H1 (cell line): ENCODE data around the gene TOMM22. TPM values are rescaled to one million over a fixed set of nuclear protein-coding genes. Genes with fewer than 3 reads are reported as not detected.

Source experiments
- CTCF ChIA-PET: fragments of 300-600 bp; sonication (Branson Sonifier 250); formaldehyde crosslinking; loops from one replicate; lab custom pipeline; 2021; ENCODE audit not compliant: partially characterized antibody; lab: Charles Lee
- POLR2A ChIA-PET: fragments of 300-600 bp; sonication (Branson Sonifier 250); formaldehyde crosslinking; loops from one replicate; lab custom pipeline; 2021; ENCODE audit warnings: inconsistent platforms; ENCODE audit not compliant: partially characterized antibody; lab: Charles Lee
- DNase-seq, 2 experiments: peaks; one replicate each; pipeline versions ENCODE4 v3.0.0 to v3.0.0-alpha.2; 2010 to 2022; ENCODE audit warnings: low spot score in 2 of 2, low read depth in 1 of 2, mixed read lengths in 1 of 2
- FAIRE-seq: peaks from 2 replicates; lab custom pipeline; 2011; peaks lifted over from hg19 to GRCh38; lab: Jason Lieb, UNC
- H2AFZ ChIP-seq: 2 replicates; pipeline ENCODE4 v1.8.1; 2012; ENCODE audit warnings: low read length, inconsistent platforms
- H2AK5ac ChIP-seq: 2 replicates; pipeline ENCODE4 v1.6.1; 2013; ENCODE audit warnings: low read depth, low read length
- H2BK120ac ChIP-seq: replicated peaks from 2 replicates; pipeline ENCODE3; 2013; ENCODE audit warnings: low read depth, low read length, inconsistent platforms
- H2BK12ac ChIP-seq: 2 replicates; pipeline ENCODE4 v1.6.1; 2013; ENCODE audit warnings: low read depth, low read length
- H2BK15ac ChIP-seq: 2 replicates; pipeline ENCODE4 v1.6.1; 2013; ENCODE audit warnings: low read length
- H2BK20ac ChIP-seq: 2 replicates; pipeline ENCODE4 v1.6.1; 2013; ENCODE audit warnings: low read length
- H2BK5ac ChIP-seq: 2 replicates; pipeline ENCODE4 v1.6.1; 2013; ENCODE audit warnings: low read depth, low read length
- H3K14ac ChIP-seq: 2 replicates; pipeline ENCODE4 v1.6.1; 2013; ENCODE audit warnings: inconsistent platforms; ENCODE audit not compliant: insufficient read length
- H3K18ac ChIP-seq: 2 replicates; pipeline ENCODE4 v1.6.1; 2013; ENCODE audit warnings: low read length; ENCODE audit errors: extremely low read depth
- H3K23ac ChIP-seq: 2 replicates; pipeline ENCODE4 v1.6.1; 2013; ENCODE audit warnings: inconsistent platforms; ENCODE audit not compliant: insufficient read length
- H3K23me2 ChIP-seq: 2 replicates; pipeline ENCODE4 v1.6.1; 2013; ENCODE audit warnings: low read depth, low read length
- H3K27ac ChIP-seq: 2 replicates; pipeline ENCODE4 v1.6.1; 2011; ENCODE audit warnings: low read depth, low read length, inconsistent platforms
- H3K27me3 ChIP-seq, 4 experiments: replicated peaks in 1 of 4; 1 replicate in 1 of 4; 2 replicates in 3 of 4; pipeline versions ENCODE4 v1.6.1 to v1.8.1; 2011 to 2013; ENCODE audit warnings: low read length in 3 of 4, mild to moderate bottlenecking in 3 of 4, inconsistent platforms in 2 of 4, mixed read lengths in 2 of 4, moderate library complexity in 1 of 4; ENCODE audit not compliant: control insufficient read depth in 3 of 4, insufficient read depth in 3 of 4; ENCODE audit errors: extremely low read depth in 1 of 4
- H3K36me3 ChIP-seq, 4 experiments: 2 replicates each; pipeline versions ENCODE4 v1.6.1 to v1.8.1; 2011 to 2013; ENCODE audit warnings: mild to moderate bottlenecking in 4 of 4, low read length in 3 of 4, moderate library complexity in 2 of 4, control low read depth in 1 of 4, inconsistent platforms in 1 of 4; ENCODE audit not compliant: insufficient read depth in 4 of 4, control insufficient read depth in 2 of 4
- H3K4ac ChIP-seq: replicated peaks from 2 replicates; pipeline ENCODE3; 2013; ENCODE audit warnings: low read length, low read depth, mixed read lengths, inconsistent platforms; ENCODE audit not compliant: insufficient read length
- H3K4me1 ChIP-seq, 4 experiments: replicated peaks in 1 of 4; 1 replicate in 1 of 4; 2 replicates in 3 of 4; pipeline versions ENCODE4 v1.6.1 to v1.8.1; 2011 to 2013; ENCODE audit warnings: low read length in 3 of 4, inconsistent platforms in 2 of 4, mixed read lengths in 1 of 4; ENCODE audit not compliant: insufficient read depth in 4 of 4, control insufficient read depth in 3 of 4
- H3K4me2 ChIP-seq, 2 experiments: 2 replicates each; pipeline versions ENCODE4 v1.6.1 to v1.8.1; 2011 to 2013; ENCODE audit warnings: low read depth in 2 of 2, low read length in 2 of 2, control low read depth in 1 of 2, inconsistent platforms in 1 of 2, mild to moderate bottlenecking in 1 of 2; ENCODE audit not compliant: insufficient read depth in 1 of 2
- H3K4me3 ChIP-seq, 4 experiments: fragments of 200-600, 300-600 bp in 1 of 4; sonication (generic), shearing (Covaris generic), sonication (Bioruptor Twin) in 1 of 4; 2 replicates each; pipeline versions ENCODE4 v1.5.1 to v1.8.1; 2011 to 2016; ENCODE audit warnings: low read length in 4 of 4, low read depth in 3 of 4, control low read depth in 2 of 4, inconsistent platforms in 2 of 4, mild to moderate bottlenecking in 2 of 4, mixed read lengths in 1 of 4, moderate library complexity in 1 of 4; ENCODE audit not compliant: insufficient read depth in 2 of 4; ENCODE audit errors: extremely low read depth in 1 of 4
- H3K56ac ChIP-seq: replicated peaks from 2 replicates; pipeline ENCODE3; 2013; ENCODE audit warnings: low read depth, mild to moderate bottlenecking, mixed read lengths, low read length, inconsistent platforms; ENCODE audit not compliant: insufficient read length
- H3K79me1 ChIP-seq: 2 replicates; pipeline ENCODE4 v1.6.1; 2013; ENCODE audit warnings: low read depth, low read length, control low read depth
- H3K79me2 ChIP-seq, 2 experiments: 2 replicates each; pipeline versions ENCODE4 v1.6.1 to v1.8.1; 2012 to 2013; ENCODE audit warnings: low read length in 2 of 2, mild to moderate bottlenecking in 2 of 2, inconsistent platforms in 1 of 2; ENCODE audit not compliant: insufficient read depth in 2 of 2, control insufficient read depth in 1 of 2
- H3K9ac ChIP-seq, 4 experiments: replicated peaks in 1 of 4; 1 replicate in 1 of 4; 2 replicates in 3 of 4; pipeline versions ENCODE4 v1.6.1 to v1.8.1; 2011 to 2013; ENCODE audit warnings: low read depth in 3 of 4, low read length in 3 of 4, control low read depth in 2 of 4, mild to moderate bottlenecking in 2 of 4, moderate library complexity in 2 of 4, inconsistent platforms in 1 of 4; ENCODE audit errors: extremely low read depth in 1 of 4
- H3K9me3 ChIP-seq, 2 experiments: 2 replicates each; pipeline versions ENCODE4 v1.6.1 to v1.8.1; 2012 to 2013; ENCODE audit warnings: mild to moderate bottlenecking in 2 of 2, moderate library complexity in 2 of 2, control low read depth in 1 of 2, inconsistent platforms in 1 of 2, low read depth in 1 of 2, low read length in 1 of 2, mixed read lengths in 1 of 2; ENCODE audit not compliant: insufficient read depth in 2 of 2
- H4K20me1 ChIP-seq, 2 experiments: replicated peaks in 1 of 2; 2 replicates each; pipeline versions ENCODE3 to v1.8.1; 2011 to 2013; ENCODE audit warnings: inconsistent platforms in 2 of 2, low read length in 2 of 2, mild to moderate bottlenecking in 1 of 2; ENCODE audit not compliant: insufficient read depth in 2 of 2, control insufficient read depth in 1 of 2
- H4K5ac ChIP-seq: 2 replicates; pipeline ENCODE4 v1.6.1; 2013; ENCODE audit warnings: low read length, low read depth, mixed read lengths, inconsistent platforms; ENCODE audit not compliant: insufficient read length
- H4K8ac ChIP-seq: 2 replicates; pipeline ENCODE4 v1.8.0; 2013; ENCODE audit warnings: mild to moderate bottlenecking, moderate library complexity, low read length, inconsistent platforms; ENCODE audit not compliant: insufficient read depth; ENCODE audit errors: extremely low read depth
- H4K91ac ChIP-seq: replicated peaks from 2 replicates; pipeline ENCODE3; 2013; ENCODE audit warnings: low read length, mixed read lengths, inconsistent platforms; ENCODE audit not compliant: insufficient read length
- CHD2 ChIP-seq: IDR thresholded peaks from 2 replicates; pipeline ENCODE4 v1.6.1; 2012; ENCODE audit warnings: low read length, improper control_type of control experiment
- CREB1 ChIP-seq: IDR thresholded peaks from 2 replicates; pipeline ENCODE4 v1.6.1; 2012; ENCODE audit warnings: inconsistent platforms
- CTCF ChIP-seq, 3 experiments: IDR thresholded peaks; 1 replicate in 2 of 3; 2 replicates in 1 of 3; pipeline versions ENCODE4 v1.5.1 to v1.6.1; 2011; ENCODE audit warnings: low read length in 3 of 3, mild to moderate bottlenecking in 3 of 3, inconsistent platforms in 2 of 3, low read depth in 1 of 3, moderate library complexity in 1 of 3; ENCODE audit not compliant: insufficient read depth in 1 of 3; ENCODE audit errors: control extremely low read depth in 1 of 3
- EZH2 ChIP-seq: fragments of 200-600 bp; sonication (generic); IDR thresholded peaks from 2 replicates; pipeline ENCODE4 v1.7.1; 2012; ENCODE audit warnings: low read depth, mild to moderate bottlenecking, moderate library complexity, low read length, inconsistent platforms; ENCODE audit not compliant: severe bottlenecking
- FOSL1 ChIP-seq: IDR thresholded peaks from 2 replicates; pipeline ENCODE4 v1.6.1; 2011; ENCODE audit warnings: mild to moderate bottlenecking, low read depth, low read length, moderate library complexity; ENCODE audit not compliant: insufficient read depth
- JUND ChIP-seq: IDR thresholded peaks from 2 replicates; pipeline ENCODE4 v1.6.1; 2011; ENCODE audit warnings: mild to moderate bottlenecking, improper control_type of control experiment, low read length
- KDM1A ChIP-seq: fragments of 200-600, 300-600 bp; sonication (generic); IDR thresholded peaks from 2 replicates; pipeline ENCODE4 v1.7.1; 2016; ENCODE audit warnings: mild to moderate bottlenecking, low read length, borderline replicate concordance
- PHF8 ChIP-seq: fragments of 200-600 bp; sonication (generic); conservative IDR thresholded peaks from 2 replicates; pipeline ENCODE4 v1.7.1; 2012; ENCODE audit warnings: low read depth, mild to moderate bottlenecking, inconsistent platforms, low read length, moderate library complexity
- SIX5 ChIP-seq: IDR thresholded peaks from 2 replicates; pipeline ENCODE4 v1.6.1; 2011; ENCODE audit warnings: mild to moderate bottlenecking, low read depth, low read length
- TBP ChIP-seq: IDR thresholded peaks from 2 replicates; pipeline ENCODE4 v1.6.1; 2011; ENCODE audit warnings: low read depth, low read length, improper control_type of control experiment
- TCF12 ChIP-seq: IDR thresholded peaks from 2 replicates; pipeline ENCODE4 v1.6.1; 2011; ENCODE audit warnings: low read depth, mild to moderate bottlenecking, low read length
- TEAD4 ChIP-seq: IDR thresholded peaks from 2 replicates; pipeline ENCODE4 v1.6.1; 2012; ENCODE audit warnings: low read depth, low read length, inconsistent platforms, mixed read lengths
- WGBS, 2 experiments: shearing (Covaris generic) in 1 of 2; methylation state at CpG; one replicate each; pipeline versions ENCODE4 v1.1.6 to v1.1.7; 2013 to 2015; ENCODE audit warnings: low lambda C conversion rate in 2 of 2, mixed read lengths in 2 of 2, inconsistent platforms in 1 of 2, low coverage in 1 of 2, missing lambda C conversion rate in 1 of 2; ENCODE audit not compliant: insufficient replicate concordance in 2 of 2, insufficient coverage in 1 of 2, insufficient read length in 1 of 2; ENCODE audit errors: extremely low coverage in 1 of 2, missing lambda C conversion rate in 1 of 2; 5-methylcytosine and 5-hydroxymethylcytosine counted together
- polyA plus RNA-seq, 7 experiments: library from polyadenylated mRNA; depleted of rRNA in 3 of 7; stranded (reverse) in 5 of 7; unstranded in 2 of 7; fragments of >200 nt in 5 of 7; fragments of 200-250 nt in 2 of 7; gene quantifications; 1 replicate in 5 of 7; 2 replicates in 1 of 7; 4 replicates in 1 of 7; pipeline versions ENCODE4 v1.2.1 to v1.2.3, GENCODE V29; 2011 to 2013; ENCODE audit warnings: missing spikeins in 2 of 7, mixed read lengths in 2 of 7
- total RNA-seq: library from RNA; stranded (reverse); fragmentation: NEBNext Ultra II Directional; extraction: Animal tissue kit (Norgen Biotek cat#: 25700); gene quantifications from 2 replicates; pipeline ENCODE4 v1.2.1, GENCODE V29; 2021

The TOMM22 gene
- total and polyA plus RNA-seq, 2 of the 8 experiments (the other 6 are each of a cell fraction or from before 2014, with no cell fraction given) = 84.0 to 125 TPM

- H3K14ac ChIP-seq = no peak overlapping the region
- no peak overlapping the region for H2AK5ac ChIP-seq
- CTCF ChIA-PET = interaction anchor here (1.3 kb wide), 1 partner anchor 8 kb away, joined by 5 read pairs; no protein-coding TSS in a partner anchor
- TF ChIP-seq CHD2 = no peak
- no peak for TF ChIP-seq CREB1
- TF ChIP-seq TBP = no peak
- TF ChIP-seq PHF8 = no peak
- no peak for TF ChIP-seq EZH2
- TF ChIP-seq KDM1A = no peak
- no peak for TF ChIP-seq FOSL1
- no peak for TF ChIP-seq SIX5
- no peak for TF ChIP-seq JUND
- TF ChIP-seq TEAD4 = no peak
- TF ChIP-seq CTCF (IDR thresholded peaks at IDR 0.05; ENCODE audit: control extremely low read depth in 1 of 3, insufficient read depth in 1 of 3, low read depth in 1 of 3, low read length in 3 of 3) = no peak
- TF ChIP-seq TCF12 = no peak
Measured at GRCh38 chr22:38710351-38710750, 28.6 kb downstream of the TOMM22 start.

More at GRCh38 chr22:38710351-38710750, 28.6 kb downstream of the TOMM22 start:
- Histone ChIP-seq H2BK20ac (no peak overlapping the region), H2BK15ac (no peak overlapping the region), H3K27ac (no peak overlapping the region), H4K8ac (no peak overlapping the region), H2BK12ac (no peak overlapping the region), H3K4ac (no peak overlapping the region), H3K36me3 (peaks cover 0 to 21% (median 6%) of the 10 kb centered on the region in 4 experiments; a peak in 6 of 8 replicates), H3K56ac (no peak overlapping the region), H2BK120ac (no peak overlapping the region), H4K5ac (no peak overlapping the region), H3K9ac (no peak overlapping the region), H3K27me3 (no peaks in the 10 kb centered on the region), H4K91ac (no peak overlapping the region), H3K9me3 (no peaks in the 10 kb centered on the region), H4K20me1 (peaks cover 23 to 31% of the 10 kb centered on the region in 2 experiments), H2AFZ (no peak overlapping the region), H3K79me1 (peaks cover 18% of the 10 kb centered on the region), H3K4me2 (no peak overlapping the region), H3K79me2 (peaks cover 29 to 92% of the 10 kb centered on the region in 2 experiments), H3K23ac (no peak overlapping the region), H3K4me1 (peaks cover 8 to 15% (median 12%) of the 10 kb centered on the region in 4 experiments), H3K4me3 (no peak overlapping the region), H3K23me2 (peaks cover 3% of the 10 kb centered on the region; the same call in 1 of the 2 replicates), H2BK5ac (no peak overlapping the region), H3K18ac (no peak overlapping the region)
- DNase-seq = no peak
- whole genome bisulfite sequencing, 2 experiments = 93% methylated on average over 3 of the region's 3 CpGs; no CpG with 5 or more reads in 1 of the 2 experiments
- POLR2A ChIA-PET = interaction anchor here (1.6 kb wide), 1 partner anchor 28 kb away, joined by 4 read pairs; the partner anchor contains the start of gene TOMM22
- no peak for FAIRE-seq
